Measurements from ENCODE around the gene COG7.

Gene COG7

GRCh38 chr16:23498863-23499262 lies 45.9 kb upstream of the COG7 start:
- Histone ChIP-seq H3K4me2 (ENCODE audit: low read depth, low read length) (no peak overlapping the region), H2AFZ (ENCODE audit: low read length) (no peak overlapping the region)

DNA sequence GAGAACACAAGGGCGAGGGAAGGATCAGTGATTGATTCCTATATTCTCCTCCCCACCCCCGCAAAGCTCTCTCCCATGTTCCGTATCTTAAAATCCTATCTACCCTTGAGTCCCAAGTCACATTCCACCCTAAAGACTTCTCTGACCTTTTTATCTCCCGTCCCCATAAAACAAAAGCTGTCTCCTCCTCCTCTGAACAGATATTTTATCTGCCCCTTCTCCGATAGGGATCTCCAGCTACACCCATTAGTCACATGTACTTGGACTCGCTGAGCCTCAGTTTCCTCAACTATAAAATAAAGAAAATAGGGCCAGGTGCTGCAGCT lies 44.5 kb upstream of the COG7 start:
- H3K9ac ChIP-seq (ENCODE audit: low read length), result no peak overlapping the region
- no peak overlapping the region for H3K4me3 ChIP-seq (ENCODE audit: low read length)
- TF ChIP-seq EZH2phosphoT487 (IDR thresholded peaks at IDR 0.05; ENCODE audit: low read length), result no peak
- no peak for TF ChIP-seq EZH2 (optimal IDR thresholded peaks at IDR 0.05; ENCODE audit: low read depth, low read length)
- TF ChIP-seq CTCF (IDR thresholded peaks at IDR 0.05; ENCODE audit: low read length), result no peak
- H3K4me2 ChIP-seq (ENCODE audit: low read depth, low read length), result no peak overlapping the region
- no peak for DNase-seq
- no peak overlapping the region for H2AFZ ChIP-seq (ENCODE audit: low read length)
- peaks cover 4% of the 10 kb centered on the region; the same call in 1 of the 2 replicates for H3K36me3 ChIP-seq (replicated peaks; ENCODE audit: insufficient read depth, low read length)
- peaks cover 87% of the 10 kb centered on the region for H3K79me2 ChIP-seq (ENCODE audit: low read length)
- no peaks in the 10 kb centered on the region for H3K4me1 ChIP-seq (ENCODE audit: low read length)
- no peaks in the 10 kb centered on the region for H3K9me2 ChIP-seq (replicated peaks; ENCODE audit: insufficient read depth, low read length)
- peaks cover 34% of the 10 kb centered on the region for H4K20me1 ChIP-seq (ENCODE audit: insufficient read depth, low read length)
- no peaks in the 10 kb centered on the region for H3K9me3 ChIP-seq (replicated peaks; ENCODE audit: insufficient read depth, low read length)
- no peaks in the 10 kb centered on the region for H3K27me3 ChIP-seq (replicated peaks; ENCODE audit: insufficient read depth, low read length)
- no peak overlapping the region for H3K27ac ChIP-seq (ENCODE audit: low read length)
- no peaks in the 10 kb centered on the region for H3F3A ChIP-seq (ENCODE audit: insufficient read depth, low read length)

More at GRCh38 chr16:23498863-23499262, 45.9 kb upstream of the COG7 start:
- no peaks in the 10 kb centered on the region for H3K4me1 ChIP-seq (ENCODE audit: low read length)
- TF ChIP-seq EZH2phosphoT487 (IDR thresholded peaks at IDR 0.05; ENCODE audit: low read length), result no peak
- no peak for TF ChIP-seq EZH2 (optimal IDR thresholded peaks at IDR 0.05; ENCODE audit: low read depth, low read length)
- no peak for TF ChIP-seq CTCF (IDR thresholded peaks at IDR 0.05; ENCODE audit: low read length)
- H3K4me3 ChIP-seq (ENCODE audit: low read length), result no peak overlapping the region
- H3K36me3 ChIP-seq (replicated peaks; ENCODE audit: insufficient read depth, low read length), result peaks cover 4% of the 10 kb centered on the region; the same call in 1 of the 2 replicates
- no peak overlapping the region for H3K27ac ChIP-seq (ENCODE audit: low read length)
- no peaks in the 10 kb centered on the region for H3F3A ChIP-seq (ENCODE audit: insufficient read depth, low read length)
- no peaks in the 10 kb centered on the region for H3K9me2 ChIP-seq (replicated peaks; ENCODE audit: insufficient read depth, low read length)
- peaks cover 41% of the 10 kb centered on the region for H4K20me1 ChIP-seq (ENCODE audit: insufficient read depth, low read length)
- no peak overlapping the region for H3K9ac ChIP-seq (ENCODE audit: low read length)
- H3K27me3 ChIP-seq (replicated peaks; ENCODE audit: insufficient read depth, low read length), result no peaks in the 10 kb centered on the region
- no peaks in the 10 kb centered on the region for H3K9me3 ChIP-seq (replicated peaks; ENCODE audit: insufficient read depth, low read length)
- DNase-seq, result no peak
- peaks cover 92% of the 10 kb centered on the region for H3K79me2 ChIP-seq (ENCODE audit: low read length)

GRCh38 chr16:23496821-23497542 lies 44.0 kb upstream of the COG7 start:
- peaks cover 82% of the 10 kb centered on the region for H3K79me2 ChIP-seq (ENCODE audit: low read length)
- H3K27ac ChIP-seq (ENCODE audit: low read length), result no peak overlapping the region
- peaks cover 29% of the 10 kb centered on the region for H4K20me1 ChIP-seq (ENCODE audit: insufficient read depth, low read length)
- DNase-seq, result no peak
- H3K27me3 ChIP-seq (replicated peaks; ENCODE audit: insufficient read depth, low read length), result no peaks in the 10 kb centered on the region
- TF ChIP-seq EZH2 (optimal IDR thresholded peaks at IDR 0.05; ENCODE audit: low read depth, low read length), result no peak
- no peak for TF ChIP-seq CTCF (IDR thresholded peaks at IDR 0.05; ENCODE audit: low read length)
- TF ChIP-seq EZH2phosphoT487 (IDR thresholded peaks at IDR 0.05; ENCODE audit: low read length), result no peak
- H3F3A ChIP-seq (ENCODE audit: insufficient read depth, low read length), result no peaks in the 10 kb centered on the region
- H3K4me3 ChIP-seq (ENCODE audit: low read length), result no peak overlapping the region
- no peak overlapping the region for H3K4me2 ChIP-seq (ENCODE audit: low read depth, low read length)
- no peak overlapping the region for H3K9ac ChIP-seq (ENCODE audit: low read length)
- H3K9me2 ChIP-seq (replicated peaks; ENCODE audit: insufficient read depth, low read length), result no peaks in the 10 kb centered on the region
- no peaks in the 10 kb centered on the region for H3K4me1 ChIP-seq (ENCODE audit: low read length)
- H3K36me3 ChIP-seq (replicated peaks; ENCODE audit: insufficient read depth, low read length), result peaks cover 4% of the 10 kb centered on the region; the same call in 1 of the 2 replicates
- no peaks in the 10 kb centered on the region for H3K9me3 ChIP-seq (replicated peaks; ENCODE audit: insufficient read depth, low read length)
- H2AFZ ChIP-seq (ENCODE audit: low read length), result no peak overlapping the region
